HG03108 (cell line): ENCODE measurements around the gene FAM90A1.
"Not testable (repeated sequence)": the region's sequence is repeated elsewhere in the genome, so short reads cannot be mapped to it uniquely, and the experiment has no call there.

Source experiments
- ATAC-seq: cut with Tn5 transposase; IDR thresholded peaks from one replicate; pipeline ENCODE4 v1.9.1; 2021; ENCODE audit warnings: moderate library complexity; ENCODE audit not compliant: unreplicated experiment

The FAM90A1 gene, protein sequence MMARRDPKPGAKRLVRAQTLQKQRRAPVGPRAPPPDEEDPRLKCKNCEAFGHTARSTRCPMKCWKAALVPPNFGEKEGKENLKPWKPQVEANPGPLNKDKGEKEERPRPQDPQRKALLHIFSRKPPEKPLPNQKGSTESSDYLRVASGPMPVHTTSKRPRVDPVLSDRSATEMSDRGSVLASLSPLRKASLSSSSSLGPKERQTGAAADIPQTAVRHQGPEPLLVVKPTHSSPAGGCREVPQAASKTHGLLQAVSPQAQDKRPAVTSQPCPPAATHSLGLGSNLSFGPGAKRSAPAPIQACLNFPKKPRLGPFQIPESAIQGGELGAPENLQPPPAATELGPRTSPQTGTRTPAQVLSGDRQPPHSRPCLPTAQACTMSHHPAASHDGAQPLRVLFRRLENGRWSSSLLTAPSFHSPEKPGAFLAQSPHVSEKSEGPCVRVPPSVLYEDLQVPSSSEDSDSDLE

DNA sequence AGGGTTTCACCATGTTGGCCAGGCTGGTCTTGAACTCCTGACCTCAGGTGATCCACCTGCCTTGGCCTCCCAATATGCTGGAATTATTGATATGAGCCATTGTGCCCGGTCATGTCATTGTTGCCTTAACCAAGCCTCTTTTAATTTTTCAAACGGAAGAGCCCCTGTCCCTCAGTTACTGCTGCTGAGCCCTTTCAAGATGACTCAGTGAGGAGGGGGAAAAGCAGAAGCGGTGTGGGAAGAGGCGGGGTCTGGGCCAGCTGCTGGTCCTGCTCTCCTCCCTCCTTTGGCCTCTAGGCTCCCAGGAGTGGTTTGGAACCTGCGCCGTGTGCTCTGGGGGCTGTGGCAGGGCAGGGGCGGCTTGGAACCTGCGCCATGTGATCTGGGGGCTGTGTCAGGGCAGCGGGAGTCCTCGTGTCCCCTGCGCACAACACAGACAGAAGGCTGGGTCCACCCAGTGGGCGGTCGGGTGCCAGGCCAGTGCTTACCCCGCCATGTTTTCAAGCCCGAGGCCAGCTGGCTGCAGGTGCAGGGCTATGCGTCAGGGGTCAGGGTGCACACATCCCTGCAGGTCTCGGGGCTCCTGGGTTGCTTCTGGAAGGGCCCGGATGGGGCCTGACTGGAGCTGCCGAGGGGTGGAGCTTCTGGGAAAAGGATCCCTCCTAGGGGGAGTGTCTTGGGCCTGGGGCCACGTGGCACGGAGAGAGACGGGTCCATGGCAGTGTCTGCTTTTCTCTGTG is at the start of gene FAM90A1:
TSS of gene FAM90A1 (minus strand) at position 627 of the 740 bp plus-strand sequence. CDS start 2,786 bp downstream, outside the sequence.
- ATAC-seq = not testable (repeated sequence)

DNA sequence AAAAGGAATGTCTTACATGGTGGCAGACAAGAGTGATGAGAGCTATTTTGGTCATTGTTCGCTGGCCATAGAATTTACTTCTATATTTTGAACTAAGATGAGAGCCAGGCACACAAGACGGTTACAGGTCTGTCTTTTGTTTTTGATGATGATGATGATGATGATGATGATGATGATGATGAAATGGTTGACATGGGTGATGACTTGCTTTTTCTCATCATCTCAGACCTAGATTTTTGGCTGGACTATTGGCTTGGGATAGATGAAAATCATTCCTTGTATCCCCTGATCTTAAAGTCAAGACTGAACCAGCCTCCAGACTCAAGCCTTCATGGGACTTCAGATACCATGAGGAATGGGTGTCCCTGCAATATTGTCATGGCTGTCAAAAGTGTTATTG is 49.0 kb upstream of the FAM90A1 start:
- ATAC-seq = not testable (repeated sequence)

DNA sequence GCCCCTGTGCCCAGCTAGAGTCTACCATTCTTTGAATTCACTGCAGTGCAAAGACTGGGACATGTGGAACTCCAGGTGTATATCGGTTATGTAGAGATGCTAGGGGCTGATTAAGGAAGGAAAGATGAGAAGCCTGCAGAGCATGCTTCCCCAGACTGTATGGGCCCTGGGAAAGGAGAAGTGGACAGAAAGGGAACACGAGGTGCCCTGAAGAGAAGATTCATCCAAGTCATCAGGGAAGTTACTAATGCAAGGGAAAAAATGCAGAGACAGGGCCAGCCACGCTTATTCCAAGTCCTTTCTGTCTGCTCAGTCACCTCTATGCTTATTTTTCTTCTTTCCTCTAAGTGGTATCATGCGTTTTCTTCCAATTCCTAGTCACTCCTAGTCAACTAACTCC is 39.3 kb upstream of the FAM90A1 start:
- ATAC-seq = not testable (repeated sequence)

GRCh38 chr12:8264236-8264635 is 36.8 kb upstream of the FAM90A1 start:
- ATAC-seq = not testable (repeated sequence)

DNA sequence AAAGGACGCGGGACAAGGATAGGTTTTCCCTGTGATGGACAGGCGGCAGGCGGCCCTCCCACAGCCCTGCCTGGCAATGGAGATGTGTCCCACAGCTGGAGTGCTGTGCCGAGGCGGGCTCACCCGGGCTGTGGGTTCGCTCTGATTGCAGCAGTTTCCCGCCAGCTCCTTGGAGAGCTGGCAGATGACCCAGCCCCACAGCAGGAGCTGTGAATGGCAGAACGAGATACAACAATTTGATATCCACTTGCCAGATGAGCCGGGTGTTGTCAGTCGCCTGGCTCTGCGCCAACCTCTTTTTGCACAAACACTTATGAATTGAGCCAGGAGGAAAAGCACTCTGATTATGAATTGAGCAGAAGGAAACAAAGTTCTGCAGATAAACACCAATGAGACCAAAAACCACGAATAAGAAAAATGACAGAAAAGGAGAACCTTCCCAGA is 33.7 kb upstream of the FAM90A1 start:
- not testable (repeated sequence) for ATAC-seq

- ATAC-seq = not testable (repeated sequence)
These were observed 28.9 kb upstream of the FAM90A1 start for GRCh38 chr12:8256356-8256755.

GRCh38 chr12:8254705-8255104 is 27.3 kb upstream of the FAM90A1 start:
- ATAC-seq = not testable (repeated sequence)

GRCh38 chr12:8252056-8252818 is 24.8 kb upstream of the FAM90A1 start:
- ATAC-seq = not testable (repeated sequence)

DNA sequence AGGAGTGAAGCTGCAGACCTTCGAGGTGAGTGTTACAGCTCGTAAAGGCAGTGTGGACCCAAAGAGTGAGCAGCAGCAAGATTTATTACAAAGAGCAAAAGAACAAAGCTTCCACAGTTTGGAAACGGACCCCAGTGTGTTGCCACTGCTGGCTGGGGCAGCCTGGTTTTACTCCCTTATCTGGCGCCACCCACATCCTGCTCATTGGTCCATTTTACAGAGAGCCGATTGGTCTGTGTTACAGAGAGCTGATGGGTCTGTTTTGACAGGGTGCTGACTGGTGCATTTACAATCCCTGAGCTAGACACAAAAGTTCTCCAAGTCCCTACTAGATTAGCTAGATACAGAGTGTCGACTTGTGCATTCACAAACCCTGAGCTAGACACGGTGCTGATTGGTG is 24.2 kb upstream of the FAM90A1 start:
- ATAC-seq = not testable (repeated sequence)

DNA sequence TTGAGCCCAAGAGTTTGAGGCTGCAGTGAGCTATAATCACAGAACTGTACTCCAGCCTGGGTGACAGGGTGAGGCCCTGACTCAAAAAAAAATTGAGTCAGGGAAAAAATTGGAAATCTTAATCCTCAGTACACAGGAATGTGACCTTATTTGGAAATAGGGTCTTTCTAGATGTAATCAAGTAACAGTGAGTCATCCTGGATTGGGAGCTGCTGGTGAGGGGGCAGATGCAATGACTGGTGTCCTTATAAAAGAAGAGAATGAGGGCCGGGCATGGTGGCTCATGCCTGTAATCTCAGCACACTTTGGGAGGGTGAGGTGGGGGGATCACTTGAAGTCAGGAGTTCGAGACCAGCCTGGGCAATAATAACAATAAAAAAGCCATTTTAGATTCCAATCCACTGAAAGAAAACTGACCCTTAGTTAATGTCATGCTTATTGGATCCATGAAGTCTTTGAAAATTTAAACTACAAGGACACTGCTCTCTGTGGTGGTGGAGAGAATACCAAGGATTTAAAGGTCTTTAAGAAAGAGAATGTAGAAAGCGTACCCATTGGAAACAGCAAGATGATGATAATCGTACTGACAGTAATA is 19.6 kb upstream of the FAM90A1 start:
- ATAC-seq = not testable (repeated sequence)

GRCh38 chr12:8243682-8244161 is 16.3 kb upstream of the FAM90A1 start:
- ATAC-seq = not testable (repeated sequence)

DNA sequence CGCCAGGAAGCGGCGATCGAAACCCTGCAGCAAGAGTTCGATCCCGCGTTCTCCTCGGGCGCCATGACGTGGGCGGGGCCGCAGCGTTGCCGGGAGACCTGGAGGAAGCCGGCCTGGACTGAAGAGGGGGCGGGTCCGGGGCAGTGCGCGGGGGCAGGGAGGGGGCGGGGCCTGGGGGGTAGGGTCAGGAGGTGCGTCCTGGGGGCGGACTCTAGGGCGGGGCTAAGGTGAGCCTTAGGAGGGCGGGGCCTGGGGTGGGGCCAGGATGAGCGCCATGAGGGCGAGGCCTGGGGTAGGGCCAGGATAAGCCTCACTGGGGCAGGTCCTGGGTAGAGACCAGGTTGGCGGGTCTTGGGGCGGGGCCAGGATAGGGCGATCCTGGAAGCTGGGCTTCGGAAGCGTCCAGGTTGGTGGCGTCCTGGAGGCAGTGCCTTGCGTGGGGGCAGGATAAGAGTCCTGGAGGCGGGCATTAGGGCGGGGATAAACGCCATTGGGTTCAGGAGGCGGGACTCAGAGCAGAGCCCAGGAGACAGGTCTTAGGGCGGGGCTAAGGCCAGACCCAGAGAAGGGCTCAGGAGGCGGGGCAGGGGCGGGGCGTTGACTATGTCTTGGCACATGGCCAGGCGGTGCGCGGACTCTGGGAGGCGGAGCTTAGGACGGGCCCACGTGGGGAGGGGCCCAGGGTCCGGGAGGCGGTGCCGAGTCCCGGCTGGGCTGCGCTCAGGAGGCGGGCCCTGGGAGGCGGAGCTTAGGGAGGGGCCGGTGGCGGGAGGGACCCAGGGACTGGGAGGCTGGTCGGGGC is 15.7 kb upstream of the FAM90A1 start:
- ATAC-seq = peak; percentile 94

- not testable (repeated sequence) for ATAC-seq
These were observed 15.1 kb upstream of the FAM90A1 start for GRCh38 chr12:8242622-8242879.

DNA sequence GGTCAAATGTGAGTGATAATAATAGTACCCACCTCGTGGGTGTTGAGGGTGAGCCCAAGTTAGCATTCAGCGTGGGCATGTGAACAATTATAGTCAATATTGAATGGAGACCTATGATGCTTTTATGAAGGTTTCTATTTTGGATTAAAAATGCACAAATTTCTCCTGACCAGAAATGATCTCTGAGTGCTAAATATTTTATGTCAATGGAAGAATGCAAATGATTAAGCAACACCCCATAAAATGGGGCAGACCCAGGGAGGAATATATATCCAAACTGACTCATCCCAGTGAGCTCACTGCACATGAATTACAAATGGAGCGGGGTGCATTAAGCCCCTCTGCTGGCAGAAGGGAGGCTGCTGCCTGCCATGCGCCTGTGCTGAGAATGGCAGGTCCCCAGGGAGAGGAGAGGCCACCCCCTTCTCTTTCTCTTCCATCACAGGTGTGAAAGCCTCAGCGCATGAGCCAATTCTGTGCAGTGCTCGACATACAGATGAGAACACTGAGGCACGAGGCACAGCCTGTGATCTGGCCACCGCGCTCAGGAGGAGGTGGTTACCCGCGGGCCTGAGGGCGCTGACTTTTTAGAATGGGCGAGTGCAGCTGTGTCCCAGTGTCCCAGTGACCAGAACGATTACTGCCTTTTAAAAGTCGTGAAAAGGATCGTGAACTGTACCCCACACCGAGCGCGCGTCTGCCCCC is 14.7 kb upstream of the FAM90A1 start:
- not testable (repeated sequence) for ATAC-seq

DNA sequence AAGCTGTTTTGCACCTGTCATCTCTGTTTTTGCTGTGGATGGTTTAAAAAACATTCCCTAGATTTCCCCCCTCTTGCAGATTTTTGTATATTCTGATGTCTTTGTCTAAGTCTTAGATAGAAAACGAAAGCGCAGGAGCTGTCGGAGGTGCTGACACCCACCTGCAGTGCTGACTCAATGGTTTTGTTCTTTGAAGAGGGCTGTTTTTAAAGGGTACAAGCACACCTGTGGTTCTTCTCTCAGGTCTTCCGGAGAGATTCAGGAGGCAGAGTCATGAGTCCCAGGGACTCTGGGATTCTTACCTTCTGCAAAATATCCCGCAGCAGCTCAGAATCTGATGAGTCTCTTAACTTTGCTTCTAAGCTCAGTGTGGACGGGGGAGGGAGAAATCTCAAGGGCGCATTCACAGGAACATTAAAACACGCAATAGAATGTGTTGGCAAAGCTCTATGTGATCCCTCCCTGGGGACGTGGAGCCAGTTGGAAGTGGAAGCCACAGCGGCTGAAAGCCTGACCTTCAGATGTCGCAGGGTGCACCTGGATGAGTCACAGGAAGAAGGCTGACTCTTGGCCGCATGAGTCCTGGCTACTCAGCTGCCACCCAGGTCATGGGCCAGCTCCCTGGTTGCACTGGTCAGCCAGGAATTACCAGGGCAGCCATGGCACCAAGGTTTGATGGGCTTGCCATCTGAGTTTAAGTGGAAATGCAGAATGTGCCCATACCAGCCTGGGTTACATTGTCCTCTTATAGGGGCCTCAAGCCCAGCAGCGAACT is 13.1 kb upstream of the FAM90A1 start:
- ATAC-seq = not testable (repeated sequence)

GRCh38 chr12:8237031-8237430 is 9.6 kb upstream of the FAM90A1 start:
- not testable (repeated sequence) for ATAC-seq

GRCh38 chr12:8235316-8236157 is 8.1 kb upstream of the FAM90A1 start:
- ATAC-seq = not testable (repeated sequence)

GRCh38 chr12:8234746-8235145 is 7.3 kb upstream of the FAM90A1 start:
- ATAC-seq = not testable (repeated sequence)
